Pulmonary artery endothelial cell (primary cell): ENCODE measurements around the gene MT1M. TPM values are rescaled to one million over a fixed set of nuclear protein-coding genes. Genes with fewer than 3 reads are reported as not detected.
A peak's percentile ranks its signal among the peaks of the same experiment; 100 is the strongest.
"Not testable (repeated sequence)": the region's sequence is repeated elsewhere in the genome, so short reads cannot be mapped to it uniquely, and the experiment has no call there.

Experiments
- DNase-seq: peaks from one replicate; pipeline ENCODE4 v3.0.0-alpha.2; 2011; ENCODE audit warnings: low read depth, low spot score
- total RNA-seq: library from RNA; depleted of rRNA; stranded (reverse); fragments of >200 nt; gene quantifications from 2 replicates; pipeline ENCODE4 v1.2.3, GENCODE V29; 2014

MT1M gene
- total RNA-seq, result 3.5 and 8.8 TPM in 2 replicates

DNA sequence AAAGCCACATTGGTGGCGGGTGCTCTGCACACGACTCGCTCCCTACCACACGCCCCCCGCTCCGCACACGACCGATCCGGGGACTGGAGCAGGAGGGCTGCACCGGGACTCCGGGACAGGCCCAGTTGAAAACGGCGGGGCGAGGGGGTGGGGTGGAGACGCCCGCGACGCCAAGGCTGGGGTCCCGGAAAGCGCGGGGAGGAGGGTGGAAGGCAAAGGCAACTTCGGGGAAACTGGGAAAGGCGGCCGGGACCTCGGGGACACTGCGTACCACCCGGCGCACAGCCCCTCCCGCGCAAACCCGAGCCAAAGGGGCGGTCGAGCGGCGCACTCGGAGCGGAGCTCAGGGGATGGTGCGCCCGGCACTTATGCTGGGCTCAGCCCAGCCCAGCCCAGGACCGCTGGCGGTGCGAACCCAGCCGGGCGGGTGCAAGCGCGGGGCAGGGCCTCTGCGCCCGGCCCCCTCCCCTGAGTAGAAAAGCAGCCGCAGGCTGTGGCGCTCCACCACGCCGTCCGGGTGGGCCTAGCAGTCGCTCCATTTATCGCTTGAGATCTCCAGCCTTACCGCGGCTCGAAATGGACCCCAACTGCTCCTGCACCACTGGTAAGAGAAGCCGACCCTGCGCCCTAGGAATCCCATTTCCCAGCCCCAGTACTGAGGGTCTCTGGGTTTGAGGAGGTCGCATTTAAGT is at the start of gene MT1M:
MT1M (plus strand) TSS at position 504 of the 692 bp plus-strand sequence; CDS start at position 577, 73 bp downstream.
- no peak for DNase-seq

DNA sequence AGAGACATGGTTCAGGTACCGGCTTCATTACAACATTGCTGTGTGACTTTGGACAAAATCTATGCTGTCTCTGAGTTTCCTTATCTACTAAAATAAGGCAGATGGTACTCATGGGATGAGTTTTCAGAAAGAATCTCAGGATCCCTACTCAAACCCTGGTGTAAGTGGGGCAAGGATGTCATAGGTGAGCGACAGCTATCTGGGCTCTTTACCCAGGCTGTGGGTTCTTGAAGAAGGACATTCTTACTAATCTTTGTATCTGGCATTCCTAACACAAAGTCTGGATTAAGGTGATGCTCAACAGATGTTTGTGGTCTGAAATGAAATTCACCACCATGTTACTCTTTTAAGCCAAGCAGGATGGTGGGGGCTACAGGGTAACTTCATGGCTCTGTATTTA is 49.5 kb upstream of the MT1M start:
- DNase-seq, result not testable (repeated sequence)

DNA sequence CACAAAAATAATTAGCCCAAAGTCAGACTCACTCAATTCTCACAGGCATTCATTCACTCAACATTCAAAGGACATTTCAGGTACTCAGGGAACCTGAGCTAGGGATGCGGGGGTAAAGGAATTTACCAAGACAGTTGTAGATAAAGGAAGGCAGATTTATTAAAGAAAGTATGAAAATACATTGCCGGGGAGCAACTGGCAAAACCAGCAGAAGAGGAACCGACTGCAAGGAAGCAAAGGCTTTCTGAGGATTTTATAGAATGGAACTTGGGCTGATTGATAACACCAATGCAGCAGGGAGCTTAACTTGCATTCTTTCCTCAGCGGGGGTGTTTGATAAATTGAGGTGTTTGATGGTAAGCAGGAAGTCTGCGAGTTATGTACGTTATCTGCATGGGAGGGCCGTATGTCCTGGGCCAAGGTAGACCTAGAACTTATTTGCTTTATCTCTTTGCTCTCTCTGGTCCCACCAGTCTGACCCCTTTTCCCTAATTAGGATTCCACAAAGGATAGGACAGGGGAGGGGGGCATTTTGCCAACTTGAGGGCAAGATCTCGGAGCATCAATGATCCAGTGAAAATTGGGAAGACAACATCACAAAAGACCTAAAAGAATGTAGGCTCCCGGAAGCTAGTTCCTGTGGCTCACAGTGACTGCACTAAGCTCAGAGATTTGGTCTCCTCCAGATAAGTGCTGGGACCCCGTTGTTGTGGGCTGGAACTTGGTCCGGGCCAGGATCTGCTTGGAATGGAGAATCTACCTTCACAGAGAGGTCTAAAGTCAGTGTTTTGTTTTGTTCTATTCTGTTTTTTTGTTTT is 48.9 kb upstream of the MT1M start:
- DNase-seq, result no peak

DNA sequence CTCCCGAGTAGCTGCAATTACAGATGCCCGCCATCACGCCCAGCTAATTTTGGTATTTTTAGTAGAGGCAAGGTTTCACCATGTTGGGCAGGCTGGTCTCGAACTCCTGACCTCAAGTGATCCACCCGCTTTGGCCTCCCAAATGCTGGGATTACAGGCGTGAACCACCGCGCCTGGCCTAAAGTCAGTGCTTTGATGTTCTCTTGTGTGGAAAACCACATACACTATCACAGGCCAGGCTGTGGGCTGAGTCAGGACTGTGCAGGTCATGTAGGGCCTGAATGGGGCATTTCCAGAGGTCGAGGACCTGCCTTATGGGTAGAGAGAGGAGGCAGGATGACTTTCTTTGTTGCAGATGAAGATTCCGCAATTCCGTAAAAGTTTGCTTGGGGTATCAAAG is 48.2 kb upstream of the MT1M start:
- DNase-seq, result no peak

DNA sequence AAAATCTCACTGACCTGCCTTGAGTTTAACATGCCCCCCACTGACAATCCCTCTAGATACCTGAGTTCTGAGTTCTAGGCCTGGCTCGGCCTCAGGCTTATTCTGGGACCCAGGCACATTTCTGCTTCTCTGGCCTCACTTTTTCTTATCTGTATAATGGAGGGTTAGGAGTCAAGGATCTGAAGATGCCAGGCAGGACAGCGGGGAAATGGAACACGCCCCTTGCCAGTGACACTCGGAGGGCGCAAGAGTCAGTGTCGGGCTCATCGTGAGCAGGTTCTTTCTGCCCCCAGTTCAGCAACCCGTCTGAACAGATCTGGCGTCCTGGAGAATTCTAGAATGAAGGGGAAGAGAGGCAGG is 43.7 kb upstream of the MT1M start:
- no peak for DNase-seq

DNA sequence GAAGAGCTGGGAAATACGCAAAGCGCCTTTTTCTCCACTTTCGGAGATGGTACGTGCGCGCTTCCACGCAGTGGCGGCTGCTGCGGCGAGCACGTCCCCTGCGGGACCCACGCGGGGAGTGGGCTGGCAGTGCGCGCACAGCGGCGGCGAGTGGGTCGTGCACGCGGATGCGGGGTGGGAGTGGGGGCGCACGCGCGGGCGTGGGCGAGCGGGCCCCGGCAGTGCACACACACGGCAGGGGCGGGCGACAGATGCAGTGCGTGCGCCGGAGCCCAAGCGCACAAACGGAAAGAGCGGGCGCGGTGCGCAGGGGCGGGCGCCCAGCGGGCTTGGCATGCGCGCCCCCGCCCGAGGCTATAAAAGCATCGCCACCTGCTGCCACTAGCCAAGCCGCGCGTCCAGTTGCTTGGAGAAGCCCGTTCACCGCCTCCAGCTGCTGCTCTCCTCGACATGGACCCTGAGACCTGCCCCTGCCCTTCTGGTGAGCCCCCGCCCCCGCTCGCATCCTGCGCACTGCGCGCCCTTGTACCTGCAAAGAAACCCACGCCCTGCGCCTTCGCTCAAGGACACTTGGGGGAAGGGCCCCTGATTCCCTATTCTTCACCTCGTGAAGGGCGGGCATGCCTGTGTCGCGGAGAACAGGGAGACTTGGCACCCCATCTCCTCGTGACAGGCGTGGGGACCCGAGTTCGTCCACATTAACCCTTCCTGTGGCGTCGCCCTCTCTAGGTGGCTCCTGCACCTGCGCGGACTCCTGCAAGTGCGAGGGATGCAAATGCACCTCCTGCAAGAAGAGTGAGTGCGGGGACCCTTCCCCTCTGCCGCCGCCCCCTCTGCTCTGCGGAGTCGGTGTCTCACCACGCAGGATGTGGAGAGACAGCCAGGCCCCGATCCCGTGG is 43.1 kb upstream of the MT1M start, which contains the start of gene MT3:
MT3 (plus strand) TSS at position 388 of the 899 bp plus-strand sequence; CDS start at position 451, 63 bp downstream.
- no peak for DNase-seq

DNA sequence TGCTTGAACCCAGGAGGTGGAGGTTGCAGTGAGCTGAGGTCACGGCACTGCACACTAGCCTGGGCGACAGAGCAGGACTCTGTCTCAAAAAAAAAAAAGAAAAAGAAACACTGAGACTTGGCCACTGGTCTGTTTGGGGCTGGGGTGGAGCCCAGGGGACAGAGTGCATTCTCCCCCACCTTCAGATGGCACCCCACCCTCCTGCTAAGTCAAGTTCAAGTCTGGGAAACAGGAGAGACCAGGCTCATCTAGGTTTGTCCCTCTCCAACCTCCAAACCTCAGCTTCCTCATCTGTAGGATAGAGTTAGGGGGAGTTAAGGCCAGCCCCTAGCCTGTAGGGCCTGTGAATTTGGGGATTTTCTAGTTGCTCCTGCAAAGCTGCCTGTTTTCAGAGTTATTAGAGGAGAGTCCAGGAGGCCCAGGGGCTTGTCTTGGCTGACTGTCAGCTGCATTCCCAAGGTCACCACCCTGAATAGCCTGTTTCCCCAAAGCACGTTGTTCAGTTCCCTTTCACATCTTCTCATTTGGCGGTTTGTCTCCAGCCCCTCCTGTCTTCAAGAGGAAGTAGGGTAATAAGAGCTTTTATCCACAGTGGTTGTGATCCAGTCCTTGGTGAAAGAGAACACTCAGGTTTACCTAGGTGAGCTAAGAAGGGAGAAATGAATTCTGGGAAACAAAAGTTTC is 40.9 kb upstream of the MT1M start:
- DNase-seq, result no peak

DNA sequence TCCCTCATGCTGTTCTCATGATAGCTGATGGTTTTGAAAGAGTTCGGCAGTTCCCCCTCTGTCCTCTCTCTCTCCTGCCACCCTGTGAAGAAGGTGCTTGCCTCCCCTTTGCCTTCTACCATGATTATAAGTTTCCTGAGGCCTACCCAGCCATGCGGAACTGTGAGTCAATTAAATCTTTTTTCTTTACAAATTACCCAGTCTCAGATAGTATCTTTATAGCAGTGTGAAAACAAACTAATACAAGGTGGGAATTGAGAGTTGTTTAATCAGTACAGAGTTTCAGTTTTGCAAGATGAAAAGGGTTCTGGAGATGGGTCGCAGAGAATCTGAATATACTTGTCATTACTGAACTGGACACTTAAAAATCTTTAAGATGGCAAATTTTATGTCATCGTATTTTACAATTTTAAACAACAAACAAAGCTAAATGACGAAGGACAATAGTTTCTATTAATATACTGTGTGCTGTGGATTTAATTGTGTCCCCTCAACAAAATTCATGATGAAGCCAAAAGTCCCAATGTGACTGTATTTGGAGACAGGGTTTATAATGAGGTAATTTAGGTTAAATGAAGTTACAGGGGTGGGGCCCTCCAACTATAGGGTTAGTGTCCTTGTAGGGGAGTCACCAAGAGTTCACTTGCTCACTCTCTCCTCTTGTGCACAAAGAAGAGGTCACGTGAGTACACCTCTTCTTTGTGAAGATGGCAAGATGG is 38.7 kb upstream of the MT1M start:
- no peak for DNase-seq

DNA sequence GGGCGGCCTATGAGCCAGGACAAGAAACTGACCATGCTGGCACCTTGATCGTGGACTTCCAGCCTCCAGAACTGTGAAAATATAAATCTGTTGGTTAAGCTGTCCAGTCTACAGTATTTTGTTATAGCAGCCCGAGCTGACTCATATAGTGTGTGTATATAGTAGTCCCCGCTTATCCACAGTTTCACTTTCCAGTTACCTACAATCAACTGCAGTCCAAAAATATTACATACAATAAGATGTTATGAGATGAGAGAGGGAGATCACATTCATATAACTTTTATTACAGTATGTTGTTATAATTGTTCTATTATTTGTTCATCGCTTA is 38.2 kb upstream of the MT1M start:
- no peak for DNase-seq

DNA sequence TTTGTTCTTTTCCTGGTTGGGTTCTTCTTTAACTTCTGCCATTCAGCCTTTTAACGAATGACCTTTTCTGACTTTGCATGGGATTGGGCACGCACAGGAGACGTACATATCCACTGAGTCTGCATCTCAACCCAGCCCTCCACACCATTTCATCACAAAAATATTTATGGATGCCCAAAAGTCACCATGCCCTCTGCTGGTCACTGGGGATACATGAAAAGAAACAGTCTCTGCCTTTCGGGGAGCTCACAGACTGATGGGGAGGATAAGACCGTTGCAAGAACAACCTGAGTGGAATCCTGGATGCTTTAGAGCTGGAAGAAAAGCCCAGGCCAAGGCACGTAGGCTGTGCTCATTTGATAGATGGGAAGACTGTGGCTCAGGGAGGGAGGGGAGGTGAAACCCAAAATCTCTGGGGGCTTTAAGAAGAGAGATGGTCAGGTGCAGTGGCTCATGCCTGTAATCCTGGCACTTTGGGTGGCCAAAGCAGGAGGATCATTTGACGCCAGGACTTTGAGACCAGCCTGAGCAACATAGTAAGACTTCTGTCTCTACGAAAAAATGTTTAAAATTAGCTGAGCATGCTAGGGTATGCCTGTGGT is 32.0 kb upstream of the MT1M start:
- DNase-seq, result no peak

DNA sequence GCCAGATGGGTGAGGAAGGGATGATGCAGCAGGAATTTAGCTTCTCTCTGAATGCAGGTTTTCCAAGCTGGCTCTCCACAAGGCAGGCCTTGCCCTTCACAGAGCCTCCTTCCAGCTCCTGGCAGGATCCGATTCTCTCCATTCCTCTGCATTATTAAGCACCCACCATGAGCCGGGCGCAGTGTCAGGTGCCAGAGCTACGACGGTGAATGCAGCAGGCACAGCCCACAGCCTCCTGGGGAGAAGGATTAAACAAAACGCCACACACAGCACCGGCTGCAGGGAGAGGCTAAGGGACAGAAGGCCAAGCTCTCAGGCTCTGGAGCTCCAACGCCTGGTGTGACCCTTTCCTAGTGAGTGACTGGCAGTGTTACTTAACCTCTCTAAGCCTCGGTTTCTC is 31.1 kb upstream of the MT1M start:
- no peak for DNase-seq

DNA sequence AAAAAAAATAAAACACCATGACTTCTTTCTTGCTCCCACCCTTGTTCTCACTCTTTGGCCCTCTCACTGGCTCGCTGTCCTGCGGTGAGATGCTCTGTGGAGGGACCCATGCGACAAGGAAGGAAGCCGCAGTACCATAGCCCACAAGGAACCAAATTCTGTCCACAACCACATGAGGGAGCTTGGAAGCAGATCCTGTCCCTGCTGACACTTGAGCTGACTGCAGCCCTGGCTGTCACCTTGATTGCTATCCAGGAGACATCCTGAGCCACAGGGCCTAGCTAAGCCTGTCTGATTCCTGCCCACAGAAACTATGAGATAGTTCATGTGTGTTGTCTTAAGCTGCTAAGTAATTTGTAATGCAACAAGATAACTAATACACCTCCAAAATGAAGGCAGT is 28.9 kb upstream of the MT1M start:
- DNase-seq, result no peak

DNA sequence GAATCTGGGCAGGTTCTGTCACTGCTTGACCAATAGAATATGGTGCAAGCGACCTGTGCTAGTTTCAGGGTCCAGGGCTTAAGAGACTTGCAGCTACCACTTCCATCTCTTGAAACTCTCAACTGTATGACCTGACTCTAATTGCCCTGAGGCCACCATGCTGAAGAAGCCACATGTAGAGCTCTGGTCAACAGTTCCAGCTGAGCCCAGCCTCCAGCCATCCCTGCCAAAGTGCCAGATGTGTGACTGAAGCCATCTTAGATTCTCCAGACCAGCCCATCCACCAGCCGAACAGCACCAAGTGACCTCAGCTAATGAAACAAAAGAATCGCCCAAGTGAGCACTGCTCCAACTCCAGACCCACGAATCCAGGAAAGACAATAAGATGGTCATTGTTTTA is 27.5 kb upstream of the MT1M start:
- DNase-seq, result no peak

DNA sequence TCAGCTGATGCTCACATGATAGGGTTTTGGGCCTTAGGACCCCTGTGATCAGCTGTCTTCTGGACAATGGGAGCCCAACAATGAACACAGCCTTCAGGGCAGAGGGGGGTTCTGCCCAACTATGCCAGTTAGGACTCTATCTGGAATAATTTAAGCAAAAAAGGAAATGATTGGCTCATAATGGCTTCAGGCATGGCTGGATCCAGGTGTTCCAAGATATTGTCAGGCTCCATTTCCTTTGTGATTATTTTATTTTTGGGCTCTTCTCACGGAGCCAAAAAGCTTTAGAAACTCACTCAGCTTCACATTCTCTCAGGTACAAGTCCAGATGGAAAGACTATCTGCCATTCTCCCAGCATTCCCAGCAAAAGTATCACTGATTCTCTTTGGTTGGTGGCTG is 27.0 kb upstream of the MT1M start:
- no peak for DNase-seq

DNA sequence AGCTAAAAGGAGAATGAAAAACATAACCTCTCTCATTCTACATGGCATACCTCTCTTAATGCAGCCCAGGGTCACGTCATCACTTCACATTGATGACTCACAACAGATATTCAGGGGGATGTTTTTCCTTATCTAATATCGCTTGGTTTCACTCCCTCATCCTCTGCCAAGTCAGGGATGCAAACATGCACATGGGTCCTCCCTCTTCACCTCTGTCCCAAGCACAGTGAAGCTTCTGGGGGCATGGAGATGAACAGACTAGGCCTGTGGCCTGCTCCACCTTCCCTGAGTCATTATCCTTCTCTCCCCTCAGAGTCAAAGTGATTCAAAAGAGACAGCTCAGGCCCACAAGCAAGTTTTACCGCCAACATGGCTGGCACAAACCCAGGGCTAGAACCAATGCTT is 26.4 kb upstream of the MT1M start:
- DNase-seq, result no peak

DNA sequence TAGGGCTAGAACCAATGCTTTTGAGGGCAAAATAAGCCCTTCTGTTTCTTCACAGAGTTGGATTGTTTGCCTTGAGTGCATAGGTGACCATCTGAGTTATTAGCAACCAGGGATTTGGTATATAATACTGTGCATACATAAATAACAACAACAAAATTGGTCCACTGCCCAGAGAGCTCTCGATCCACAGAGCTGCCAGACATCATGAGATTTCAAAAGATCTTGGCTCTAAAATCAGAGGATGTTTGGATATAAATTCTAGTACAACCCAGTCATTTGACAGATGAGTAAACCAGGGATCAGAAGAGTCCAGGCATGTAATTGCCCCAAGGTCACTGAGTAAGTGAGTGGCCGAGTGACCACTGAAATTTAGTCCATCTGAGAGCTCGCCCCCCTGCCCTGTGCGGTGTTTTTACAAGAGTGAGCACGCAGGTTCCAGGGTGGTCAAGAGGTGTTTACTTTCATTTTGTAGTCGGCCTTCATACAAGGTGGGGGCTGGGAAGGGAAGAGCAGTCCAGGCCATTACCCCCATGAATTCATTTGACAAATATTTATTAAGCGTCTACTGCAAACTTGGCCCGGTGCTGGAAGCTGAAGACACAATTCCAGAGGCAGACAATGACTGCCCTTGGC is 25.9 kb upstream of the MT1M start:
- DNase-seq, result no peak

DNA sequence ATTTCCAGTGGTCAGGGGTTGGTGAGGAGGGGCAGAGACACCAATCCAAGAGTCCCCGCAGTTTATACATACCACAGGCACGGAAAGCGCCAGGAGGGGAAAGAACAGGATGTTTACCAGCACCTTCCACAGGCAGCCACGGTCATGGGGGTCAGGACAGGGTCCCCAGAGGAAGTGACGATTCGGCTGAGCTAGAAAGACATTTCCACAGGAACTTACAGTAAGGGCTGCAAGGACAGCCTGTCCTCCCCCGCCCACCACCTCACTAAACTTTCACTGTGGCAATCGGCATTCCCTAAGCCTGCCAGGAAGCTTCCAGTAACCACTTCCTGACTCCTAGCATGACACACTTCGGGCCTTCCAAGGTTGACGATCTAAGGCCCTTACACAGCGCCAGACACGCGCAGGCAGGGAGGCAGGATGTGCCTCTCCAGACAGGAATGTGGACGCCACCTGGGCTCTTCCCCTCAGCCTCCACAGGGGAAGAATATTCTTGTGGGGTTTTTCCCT is 25.3 kb upstream of the MT1M start:
- DNase-seq, result peak; percentile 97

DNA sequence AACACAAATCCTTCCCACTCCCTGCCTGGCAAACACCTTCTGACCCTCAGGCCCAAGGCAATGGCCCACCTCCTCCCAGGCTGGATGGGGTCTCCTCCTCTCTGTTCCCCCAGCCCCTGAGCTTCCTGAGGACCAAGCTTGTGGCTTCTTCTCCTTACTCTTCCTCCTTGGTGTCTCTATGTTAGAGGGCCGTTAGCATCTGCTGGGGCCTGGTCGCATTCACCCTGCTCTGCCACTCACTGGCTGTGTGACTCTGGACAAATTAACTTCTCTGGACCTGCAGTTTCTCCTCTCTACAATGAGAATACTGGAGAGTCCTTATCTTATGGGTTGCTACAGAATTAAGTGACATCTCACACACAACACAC is 24.8 kb upstream of the MT1M start:
- no peak for DNase-seq

DNA sequence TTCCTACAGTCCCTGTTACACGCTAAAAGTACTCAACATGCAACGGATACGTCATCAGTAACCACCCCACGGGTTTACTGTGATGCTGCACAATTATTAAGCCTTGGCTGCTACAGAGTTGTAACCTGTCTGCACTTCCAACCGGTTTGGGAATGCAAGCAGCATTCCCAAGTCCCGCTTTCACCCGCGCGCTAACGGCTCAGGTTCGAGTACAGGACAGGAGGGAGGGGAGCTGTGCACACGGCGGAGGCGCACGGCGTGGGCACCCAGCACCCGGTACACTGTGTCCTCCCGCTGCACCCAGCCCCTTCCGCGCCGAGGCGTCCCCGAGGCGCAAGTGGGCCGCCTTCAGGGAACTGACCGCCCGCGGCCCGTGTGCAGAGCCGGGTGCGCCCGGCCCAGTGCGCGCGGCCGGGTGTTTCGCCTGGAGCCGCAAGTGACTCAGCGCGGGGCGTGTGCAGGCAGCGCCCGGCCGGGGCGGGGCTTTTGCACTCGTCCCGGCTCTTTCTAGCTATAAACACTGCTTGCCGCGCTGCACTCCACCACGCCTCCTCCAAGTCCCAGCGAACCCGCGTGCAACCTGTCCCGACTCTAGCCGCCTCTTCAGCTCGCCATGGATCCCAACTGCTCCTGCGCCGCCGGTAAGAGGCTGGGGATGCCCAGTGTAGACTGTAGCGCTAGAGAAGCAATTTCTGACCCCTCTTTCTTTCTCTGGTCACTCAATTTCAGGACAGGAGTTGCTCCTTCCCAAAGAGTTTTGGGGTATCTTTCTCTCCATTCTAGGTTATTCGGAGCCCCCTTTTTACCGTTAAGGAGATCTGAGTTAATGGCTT is 24.2 kb upstream of the MT1M start, which contains the start of gene MT2A:
MT2A (plus strand) TSS at position 542 of the 833 bp plus-strand sequence; CDS start at position 614, 72 bp downstream.
- DNase-seq, result peak; percentile 93
